Subcutaneous adipose tissue (tissue), 4 donors: ENCODE measurements around the gene BBS1. TPM values are rescaled to one million over a fixed set of nuclear protein-coding genes. Genes with fewer than 3 reads are reported as not detected.

Experiments used
- total RNA-seq, 4 donors: library from RNA; depleted of rRNA; stranded (reverse); fragments of >200 nt; gene quantifications; one replicate each; pipeline ENCODE4 v1.1.0, GENCODE V29; 2016
- TF ChIP-seq, protein P1 (sequence below): fragments of 450-650 bp; IDR thresholded peaks from one replicate; pipeline ENCODE4 v1.5.1; 2016; ENCODE audit warnings: low read depth, mild to moderate bottlenecking, control low read depth, antibody characterized with exemption, moderate library complexity

BBS1 gene
- total RNA-seq, 4 donors from 2014 or later, result 25.5 to 53.7 (median 39.3) TPM

DNA sequence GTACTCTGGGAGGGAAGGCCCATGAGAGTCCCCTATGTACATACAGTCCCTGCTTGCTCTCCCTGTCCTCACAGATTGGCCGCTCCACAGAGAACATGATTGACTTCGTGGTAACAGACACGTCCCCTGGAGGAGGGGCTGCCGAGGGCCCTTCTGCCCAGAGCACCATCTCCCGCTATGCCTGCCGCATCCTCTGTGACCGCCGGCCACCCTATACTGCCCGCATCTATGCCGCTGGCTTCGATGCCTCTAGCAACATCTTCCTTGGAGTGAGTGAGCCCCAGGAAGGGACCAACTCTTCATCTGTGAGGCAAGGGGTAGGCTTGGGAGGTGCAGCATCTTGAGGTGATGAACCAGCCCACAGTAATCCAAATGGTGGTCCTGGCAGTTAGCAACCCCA, 37.3 kb upstream of the BBS1 start:
- TF ChIP-seq, protein P1, sequence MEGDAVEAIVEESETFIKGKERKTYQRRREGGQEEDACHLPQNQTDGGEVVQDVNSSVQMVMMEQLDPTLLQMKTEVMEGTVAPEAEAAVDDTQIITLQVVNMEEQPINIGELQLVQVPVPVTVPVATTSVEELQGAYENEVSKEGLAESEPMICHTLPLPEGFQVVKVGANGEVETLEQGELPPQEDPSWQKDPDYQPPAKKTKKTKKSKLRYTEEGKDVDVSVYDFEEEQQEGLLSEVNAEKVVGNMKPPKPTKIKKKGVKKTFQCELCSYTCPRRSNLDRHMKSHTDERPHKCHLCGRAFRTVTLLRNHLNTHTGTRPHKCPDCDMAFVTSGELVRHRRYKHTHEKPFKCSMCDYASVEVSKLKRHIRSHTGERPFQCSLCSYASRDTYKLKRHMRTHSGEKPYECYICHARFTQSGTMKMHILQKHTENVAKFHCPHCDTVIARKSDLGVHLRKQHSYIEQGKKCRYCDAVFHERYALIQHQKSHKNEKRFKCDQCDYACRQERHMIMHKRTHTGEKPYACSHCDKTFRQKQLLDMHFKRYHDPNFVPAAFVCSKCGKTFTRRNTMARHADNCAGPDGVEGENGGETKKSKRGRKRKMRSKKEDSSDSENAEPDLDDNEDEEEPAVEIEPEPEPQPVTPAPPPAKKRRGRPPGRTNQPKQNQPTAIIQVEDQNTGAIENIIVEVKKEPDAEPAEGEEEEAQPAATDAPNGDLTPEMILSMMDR, result no peak

DNA sequence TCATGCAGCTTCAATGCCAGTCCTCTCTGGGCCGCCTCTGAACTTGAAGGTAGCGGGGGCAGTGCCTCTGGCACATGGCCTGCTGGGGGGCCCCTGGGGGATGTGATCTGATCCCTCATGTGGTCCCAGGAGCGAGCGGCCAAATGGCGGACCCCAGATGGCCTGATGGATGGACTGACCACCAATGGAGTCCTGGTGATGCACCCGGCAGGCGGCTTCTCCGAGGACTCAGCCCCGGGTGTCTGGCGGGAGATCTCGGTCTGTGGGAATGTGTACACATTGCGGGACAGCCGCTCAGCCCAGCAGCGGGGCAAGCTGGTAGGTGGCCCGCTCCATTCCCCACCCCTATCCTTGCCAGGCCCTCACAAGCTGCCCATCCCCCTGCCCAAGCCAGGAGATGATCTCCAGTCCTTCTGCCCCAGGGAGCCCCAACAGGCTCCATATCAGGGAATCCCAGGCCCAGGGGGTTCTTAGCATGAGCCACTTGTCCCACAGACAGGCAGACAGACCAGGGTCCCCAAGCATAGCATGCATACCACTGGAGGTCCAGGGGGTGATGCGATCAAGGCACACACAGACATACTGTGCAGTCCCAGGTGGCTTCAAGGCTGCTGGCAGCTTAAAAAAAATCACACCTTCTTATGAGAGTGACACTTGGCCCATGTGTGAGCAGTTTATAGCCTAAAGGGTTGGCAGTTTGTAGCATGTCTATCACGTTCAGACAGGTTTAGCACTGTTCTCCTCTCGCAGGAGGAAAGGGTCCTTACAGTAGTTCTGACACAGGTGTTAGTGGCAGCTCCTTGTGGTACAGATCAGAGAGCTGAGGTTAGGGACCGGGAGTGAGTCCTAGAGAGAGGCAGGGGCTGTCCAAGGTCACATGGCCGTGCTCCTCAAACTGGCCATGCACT, 36.6 kb upstream of the BBS1 start:
- TF ChIP-seq, protein P1, result no peak

DNA sequence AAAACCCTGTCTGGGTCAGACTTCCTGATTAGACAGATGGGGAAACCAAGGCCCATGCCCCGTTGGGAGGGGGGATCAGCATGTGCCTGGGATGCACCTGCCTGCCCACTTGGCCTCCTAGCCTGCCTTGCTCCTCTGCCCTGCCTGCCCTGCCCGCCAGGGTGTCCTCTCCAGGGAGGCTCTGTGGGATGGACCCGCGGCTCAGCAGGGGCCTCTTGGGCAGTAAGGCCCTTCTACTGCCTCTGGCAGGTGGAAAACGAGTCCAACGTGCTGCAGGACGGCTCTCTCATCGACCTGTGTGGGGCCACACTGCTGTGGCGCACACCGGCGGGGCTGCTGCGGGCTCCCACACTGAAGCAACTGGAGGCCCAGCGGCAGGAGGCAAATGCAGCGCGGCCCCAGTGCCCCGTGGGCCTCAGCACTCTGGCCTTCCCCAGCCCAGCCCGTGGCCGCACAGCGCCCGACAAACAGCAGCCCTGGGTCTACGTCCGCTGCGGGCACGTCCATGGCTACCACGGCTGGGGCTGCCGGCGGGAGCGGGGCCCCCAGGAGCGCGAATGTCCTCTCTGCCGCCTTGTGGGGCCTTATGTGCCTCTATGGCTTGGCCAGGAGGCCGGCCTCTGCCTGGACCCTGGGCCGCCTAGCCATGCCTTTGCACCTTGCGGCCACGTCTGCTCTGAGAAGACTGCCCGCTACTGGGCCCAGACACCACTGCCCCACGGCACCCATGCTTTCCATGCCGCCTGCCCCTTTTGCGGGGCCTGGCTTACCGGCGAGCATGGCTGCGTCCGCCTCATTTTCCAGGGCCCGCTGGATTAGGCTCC, 34.9 kb upstream of the BBS1 start:
- TF ChIP-seq, protein P1, result no peak

DNA sequence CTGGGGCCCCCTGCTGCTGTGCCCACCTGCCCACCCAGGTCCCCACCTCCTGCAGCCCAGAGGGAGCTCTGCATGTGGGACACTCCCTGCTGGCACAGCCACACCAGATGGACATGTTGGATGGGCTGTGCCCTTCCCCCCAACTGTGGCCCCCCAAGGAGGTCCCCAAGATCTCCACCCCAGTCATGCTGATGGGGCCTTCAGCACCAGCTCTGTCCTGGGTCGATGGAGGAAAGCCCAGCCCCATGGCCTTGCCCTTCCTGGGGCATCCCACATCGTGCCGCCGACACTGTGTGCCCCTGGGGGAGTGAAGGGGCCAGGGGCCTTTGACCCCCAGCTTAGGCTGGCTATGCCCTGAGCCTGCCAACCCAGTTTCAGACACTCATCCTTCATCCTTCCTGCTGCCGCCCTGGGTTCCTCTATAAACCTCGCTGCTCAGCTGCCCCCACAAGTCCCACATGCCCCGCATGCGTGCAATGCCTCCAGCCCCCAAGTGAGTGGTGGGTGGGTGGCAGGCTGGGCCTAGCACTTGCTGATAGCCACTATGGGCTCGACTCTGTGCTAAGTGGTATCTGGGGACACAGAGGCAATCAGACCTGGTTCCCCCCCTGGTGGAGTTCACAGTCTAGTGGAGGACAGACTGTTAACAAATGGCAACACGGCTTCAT, 34.1 kb upstream of the BBS1 start:
- TF ChIP-seq, protein P1, result no peak

DNA sequence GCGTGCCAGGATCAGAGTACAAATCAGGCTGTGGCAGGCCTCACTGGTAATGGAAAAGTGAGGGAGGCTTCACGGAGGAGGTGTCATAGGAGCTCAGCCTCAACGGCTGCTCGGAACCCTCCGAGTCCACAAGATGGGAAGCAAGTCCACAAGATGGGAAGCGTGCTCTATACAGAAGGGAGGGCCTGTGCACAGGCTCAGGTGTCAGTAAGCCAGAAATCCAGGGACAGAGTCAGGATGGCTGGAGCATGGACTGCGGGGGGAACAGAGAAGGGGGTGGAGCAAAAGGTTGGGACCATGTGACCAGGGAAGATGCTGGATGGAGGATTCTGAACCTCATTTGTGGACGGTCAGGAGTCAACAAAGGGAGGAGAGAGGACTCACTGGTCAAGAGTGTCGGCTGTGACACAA, 33.6 kb upstream of the BBS1 start:
- TF ChIP-seq, protein P1, result no peak

DNA sequence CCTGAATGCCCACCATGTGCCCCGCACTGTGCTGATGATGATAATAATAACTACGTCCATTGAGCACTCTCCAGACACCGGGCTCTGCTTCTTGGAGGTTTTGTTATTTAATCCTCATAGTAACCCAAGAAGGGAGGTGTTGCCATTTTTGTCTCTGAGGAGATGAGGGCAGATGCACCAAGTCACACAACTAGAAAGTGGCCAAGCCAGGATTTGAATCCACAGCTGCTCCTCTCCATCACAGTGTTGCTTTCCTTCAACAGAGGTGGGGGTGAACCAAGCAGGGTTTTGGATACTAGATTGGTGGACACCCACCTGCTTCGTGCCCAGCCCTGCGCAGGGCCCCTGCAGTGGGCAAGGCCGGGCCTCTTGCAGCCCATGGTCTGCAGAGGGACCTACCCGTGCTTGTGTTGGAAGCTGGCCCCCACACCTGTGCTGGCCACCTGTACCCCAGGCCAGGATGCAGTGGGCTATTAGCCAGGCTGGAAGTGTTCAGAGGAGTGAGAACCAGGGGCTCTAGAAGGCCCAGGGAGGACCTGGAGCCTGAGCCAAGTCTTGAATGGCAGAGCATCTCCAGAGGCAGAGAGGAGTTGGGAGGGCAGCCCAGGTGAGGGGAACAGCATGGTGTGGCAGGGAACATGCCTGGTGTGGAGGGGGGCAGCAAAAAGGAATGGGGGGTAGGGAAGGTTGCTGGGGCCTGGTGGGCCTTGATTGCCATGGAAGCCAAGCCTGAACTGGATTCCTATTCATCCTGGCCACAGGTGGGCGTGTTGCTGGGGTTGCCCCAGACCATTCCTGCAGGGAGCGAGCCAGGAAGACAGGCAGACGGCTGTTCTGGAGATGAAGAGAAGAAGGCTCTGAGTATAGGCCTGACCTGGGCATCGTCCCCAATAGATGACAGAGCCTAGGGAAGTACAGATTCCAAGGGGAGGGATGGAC, 32.9 kb upstream of the BBS1 start:
- TF ChIP-seq, protein P1, result no peak
